Measurements from ENCODE around the gene IRS1.

IRS1 gene

GRCh38 chr2:226792155-226792881 is 7.3 kb downstream of the IRS1 start:
- TF ChIP-seq CTCF (IDR thresholded peaks at IDR 0.05; ENCODE audit: control extremely low read depth, extremely low read depth, low read depth, missing control alignments): no peak
- no peak for DNase-seq (ENCODE audit: extremely low spot score)
- ChIA-PET CTCF (interaction anchor here (1.2 to 7.3 kb wide), 2 partner anchors 9 to 577 kb away, joined by 4 to 59 read pairs; partner anchors contain the start of gene IRS1), POLR2A (no interaction called here)

- DNase-seq (ENCODE audit: extremely low spot score): peak; percentile 99
- CTCF ChIA-PET: interaction anchor here (1.2 to 7.3 kb wide), 2 partner anchors 10 to 576 kb away, joined by 4 to 59 read pairs; partner anchors contain the start of gene IRS1
- POLR2A ChIA-PET: no interaction called here
- no peak for TF ChIP-seq CTCF (IDR thresholded peaks at IDR 0.05; ENCODE audit: control extremely low read depth, extremely low read depth, low read depth, missing control alignments)
These were observed 8.0 kb downstream of the IRS1 start for GRCh38 chr2:226791487-226792081.

GRCh38 chr2:226791056-226791486 is 8.5 kb downstream of the IRS1 start:
- TF ChIP-seq CTCF (IDR thresholded peaks at IDR 0.05; ENCODE audit: control extremely low read depth, extremely low read depth, low read depth, missing control alignments): no peak
- peak; percentile 66 for DNase-seq (ENCODE audit: extremely low spot score)
- CTCF ChIA-PET: interaction anchor here (2.8 to 7.3 kb wide), 2 partner anchors 11 to 13 kb away, joined by 13 to 59 read pairs; partner anchors contain the start of gene IRS1
- POLR2A ChIA-PET: no interaction called here

- TF ChIP-seq CTCF (IDR thresholded peaks at IDR 0.05; ENCODE audit: control extremely low read depth, extremely low read depth, low read depth, missing control alignments): no peak
- CTCF ChIA-PET: interaction anchor here (2.8 to 7.3 kb wide), 2 partner anchors 11 to 12 kb away, joined by 13 to 59 read pairs; partner anchors contain the start of gene IRS1
- POLR2A ChIA-PET: no interaction called here
- no peak for DNase-seq (ENCODE audit: extremely low spot score)
These were observed 9.2 kb downstream of the IRS1 start for GRCh38 chr2:226790431-226790830.

GRCh38 chr2:226790011-226790410 is 9.6 kb downstream of the IRS1 start:
- no peak for TF ChIP-seq CTCF (IDR thresholded peaks at IDR 0.05; ENCODE audit: control extremely low read depth, extremely low read depth, low read depth, missing control alignments)
- ChIA-PET POLR2A (no interaction called here), CTCF (interaction anchor here (2.3 to 7.3 kb wide), 3 partner anchors 12 to 18 kb away, joined by 6 to 59 read pairs (median 13); partner anchors contain the start of gene IRS1)
- DNase-seq (ENCODE audit: extremely low spot score): no peak

- no peak for DNase-seq (ENCODE audit: extremely low spot score)
- ChIA-PET CTCF (interaction anchor here (0.8 to 7.3 kb wide), 4 partner anchors 11 to 47 kb away, joined by 3 to 59 read pairs (median 10); partner anchors contain the start of gene IRS1), POLR2A (no interaction called here)
- no peak for TF ChIP-seq CTCF (IDR thresholded peaks at IDR 0.05; ENCODE audit: control extremely low read depth, extremely low read depth, low read depth, missing control alignments)
These were observed 10.6 kb downstream of the IRS1 start for GRCh38 chr2:226788881-226789490.

Measured in GM10248 (cell line).